ENCODE measurements around the gene TMEM156.

The TMEM156 gene

DNA sequence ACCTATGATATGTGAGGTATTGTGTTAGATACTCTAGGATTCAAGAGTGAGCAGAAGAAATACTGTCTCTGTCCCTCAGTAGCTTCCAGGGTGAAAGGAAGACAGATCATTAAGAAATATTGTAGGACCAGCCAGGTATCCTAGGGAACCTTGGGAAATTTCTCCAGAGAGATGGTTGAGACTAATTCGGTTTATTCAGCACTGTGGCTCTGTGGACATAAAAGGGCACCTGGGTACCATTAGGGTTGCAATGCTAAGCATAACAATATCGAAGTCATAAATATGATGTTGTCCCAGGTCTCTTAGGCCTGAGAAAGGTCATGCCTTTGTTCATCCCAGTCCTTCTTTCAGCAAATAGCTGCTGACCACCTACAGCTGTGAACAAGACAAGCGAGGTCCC is 103.6 kb downstream of the TMEM156 start:
- DNase-seq (ENCODE audit: low read depth) = no peak
- TF ChIP-seq, protein P1, sequence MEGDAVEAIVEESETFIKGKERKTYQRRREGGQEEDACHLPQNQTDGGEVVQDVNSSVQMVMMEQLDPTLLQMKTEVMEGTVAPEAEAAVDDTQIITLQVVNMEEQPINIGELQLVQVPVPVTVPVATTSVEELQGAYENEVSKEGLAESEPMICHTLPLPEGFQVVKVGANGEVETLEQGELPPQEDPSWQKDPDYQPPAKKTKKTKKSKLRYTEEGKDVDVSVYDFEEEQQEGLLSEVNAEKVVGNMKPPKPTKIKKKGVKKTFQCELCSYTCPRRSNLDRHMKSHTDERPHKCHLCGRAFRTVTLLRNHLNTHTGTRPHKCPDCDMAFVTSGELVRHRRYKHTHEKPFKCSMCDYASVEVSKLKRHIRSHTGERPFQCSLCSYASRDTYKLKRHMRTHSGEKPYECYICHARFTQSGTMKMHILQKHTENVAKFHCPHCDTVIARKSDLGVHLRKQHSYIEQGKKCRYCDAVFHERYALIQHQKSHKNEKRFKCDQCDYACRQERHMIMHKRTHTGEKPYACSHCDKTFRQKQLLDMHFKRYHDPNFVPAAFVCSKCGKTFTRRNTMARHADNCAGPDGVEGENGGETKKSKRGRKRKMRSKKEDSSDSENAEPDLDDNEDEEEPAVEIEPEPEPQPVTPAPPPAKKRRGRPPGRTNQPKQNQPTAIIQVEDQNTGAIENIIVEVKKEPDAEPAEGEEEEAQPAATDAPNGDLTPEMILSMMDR (IDR thresholded peaks at IDR 0.05; ENCODE audit: control insufficient read depth, insufficient read depth, low read depth, low read length, missing control alignments) = no peak
- H3K4me3 ChIP-seq (ENCODE audit: control insufficient read depth, low read depth, low read length) = no peak overlapping the region

DNA sequence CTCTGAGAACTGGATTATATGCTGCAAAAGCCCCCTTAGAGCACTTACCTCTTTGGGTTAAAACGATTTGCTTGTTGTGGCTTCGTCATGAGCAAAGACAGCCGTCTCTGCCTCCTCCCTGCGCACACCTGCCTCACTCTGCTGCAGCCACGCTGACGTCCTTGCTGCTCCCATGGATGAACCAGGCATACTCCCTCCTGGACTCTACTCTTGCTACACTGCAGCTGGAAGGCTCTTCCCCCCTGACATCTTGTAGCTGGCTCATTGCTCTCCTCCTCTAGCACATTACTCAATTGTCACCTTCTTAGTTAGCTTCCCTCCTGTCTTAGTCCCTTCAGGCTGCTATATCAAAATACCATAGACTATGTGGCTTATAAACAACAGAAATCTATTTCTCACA is 105.3 kb downstream of the TMEM156 start:
- DNase-seq (ENCODE audit: low read depth) = no peak
- H3K4me3 ChIP-seq (ENCODE audit: control insufficient read depth, low read depth, low read length) = no peak overlapping the region
- TF ChIP-seq, protein P1 (IDR thresholded peaks at IDR 0.05; ENCODE audit: control insufficient read depth, insufficient read depth, low read depth, low read length, missing control alignments) = no peak

DNA sequence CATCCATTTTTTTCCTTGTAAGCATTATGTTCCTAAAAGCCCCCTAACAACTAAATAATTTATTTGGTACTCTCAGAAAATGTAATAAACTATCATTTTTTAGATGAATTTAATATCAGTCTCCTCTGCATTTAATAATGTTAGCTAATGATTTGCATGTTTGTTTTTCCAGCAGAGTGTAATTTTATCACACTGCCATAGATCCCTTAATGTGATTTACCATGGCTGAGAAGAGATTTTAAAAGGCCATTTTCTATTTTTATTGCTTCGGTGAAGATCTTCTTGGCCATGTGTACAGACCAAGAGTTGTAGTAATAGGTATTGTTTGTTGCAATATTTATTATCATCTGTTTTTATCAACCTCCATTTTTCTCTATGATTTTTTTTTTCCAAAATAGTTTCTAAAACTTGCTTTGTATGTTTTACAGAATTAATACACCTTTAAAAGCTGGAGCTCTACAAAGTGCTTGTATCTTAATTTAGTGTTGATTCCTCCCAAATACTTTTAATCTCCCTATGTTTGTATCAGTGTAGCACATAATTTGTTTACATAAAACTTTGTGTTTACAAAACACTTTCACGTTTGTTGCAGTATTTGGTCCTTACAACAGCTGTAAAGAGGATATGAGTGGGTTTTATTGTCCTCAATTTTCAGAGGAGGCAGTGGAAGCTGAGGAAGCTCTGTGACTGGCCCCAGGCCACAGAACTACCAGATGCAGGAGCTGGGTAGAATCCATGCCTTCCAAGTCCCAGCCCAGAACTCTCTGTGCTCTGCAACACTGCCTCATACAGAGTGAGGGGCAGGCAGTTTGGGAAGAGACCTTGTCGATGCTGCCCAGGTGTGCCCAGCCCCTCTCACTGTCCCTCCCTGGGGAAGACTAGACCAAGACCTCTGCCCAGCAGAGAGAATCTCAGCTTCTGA is 106.5 kb downstream of the TMEM156 start:
- no peak for DNase-seq (ENCODE audit: low read depth)
- TF ChIP-seq, protein P1 (IDR thresholded peaks at IDR 0.05; ENCODE audit: control insufficient read depth, insufficient read depth, low read depth, low read length, missing control alignments) = no peak
- H3K4me3 ChIP-seq (ENCODE audit: control insufficient read depth, low read depth, low read length) = no peak overlapping the region

DNA sequence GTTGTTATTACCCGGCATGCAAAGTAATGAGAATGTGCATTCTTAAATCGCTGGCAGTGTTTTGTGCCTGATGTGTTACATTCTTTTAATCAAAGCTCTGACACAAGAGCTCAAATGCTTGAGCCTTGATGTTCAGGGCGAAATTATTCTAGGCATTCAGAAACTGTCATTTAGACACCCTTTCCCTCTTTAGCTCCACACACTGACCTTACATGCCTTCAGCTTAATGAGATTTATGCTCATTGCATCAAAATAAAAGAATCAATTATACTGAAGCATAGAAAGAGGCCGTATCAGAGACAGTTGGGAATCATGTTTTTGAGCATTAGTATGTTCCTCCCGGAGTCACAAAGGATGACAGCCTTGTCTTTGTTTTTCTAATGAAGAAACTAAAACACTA is 107.9 kb downstream of the TMEM156 start:
- no peak overlapping the region for H3K4me3 ChIP-seq (ENCODE audit: control insufficient read depth, low read depth, low read length)
- TF ChIP-seq, protein P1 (IDR thresholded peaks at IDR 0.05; ENCODE audit: control insufficient read depth, insufficient read depth, low read depth, low read length, missing control alignments) = no peak
- DNase-seq (ENCODE audit: low read depth) = no peak

DNA sequence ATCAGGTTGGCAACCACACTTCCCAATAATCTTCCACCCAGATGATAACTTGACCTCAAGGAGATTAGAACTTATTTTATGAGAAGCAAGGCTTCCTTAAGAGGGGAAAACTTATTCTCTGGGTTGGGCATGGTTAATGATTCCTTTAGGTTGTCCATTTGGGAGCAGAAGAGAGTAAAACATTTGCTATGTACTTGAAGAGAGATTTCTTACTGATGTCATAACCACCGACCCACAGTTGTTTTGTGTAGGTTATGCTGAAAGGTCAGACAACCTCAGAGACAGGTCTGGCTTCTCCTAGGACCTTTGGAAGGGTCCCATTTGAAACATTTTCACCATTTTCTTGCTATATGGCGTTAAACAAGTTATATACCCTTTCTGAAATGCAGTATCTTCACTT is 108.5 kb downstream of the TMEM156 start:
- TF ChIP-seq, protein P1 (IDR thresholded peaks at IDR 0.05; ENCODE audit: control insufficient read depth, insufficient read depth, low read depth, low read length, missing control alignments) = no peak
- no peak for DNase-seq (ENCODE audit: low read depth)
- no peak overlapping the region for H3K4me3 ChIP-seq (ENCODE audit: control insufficient read depth, low read depth, low read length)

DNA sequence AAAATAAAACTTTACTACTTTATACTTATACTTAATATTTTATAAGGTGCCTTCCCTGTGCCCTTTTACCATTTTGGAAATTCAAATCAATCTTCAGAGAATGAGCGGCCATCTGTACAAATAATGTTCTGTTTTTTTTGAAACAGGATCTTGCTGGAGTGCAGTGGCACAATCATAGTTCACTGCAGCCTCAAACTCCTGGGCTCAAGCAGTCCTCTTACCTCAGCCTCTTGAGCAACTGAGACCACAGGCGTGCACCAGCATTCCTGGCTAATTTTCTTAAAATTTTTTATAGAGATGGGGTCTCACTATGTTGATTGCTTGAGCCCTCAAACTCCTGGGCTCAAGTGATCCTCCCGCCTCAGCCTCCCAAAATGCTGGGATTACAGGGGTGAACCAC is 111.1 kb downstream of the TMEM156 start:
- DNase-seq (ENCODE audit: low read depth) = no peak
- H3K4me3 ChIP-seq (ENCODE audit: control insufficient read depth, low read depth, low read length) = no peak overlapping the region
- TF ChIP-seq, protein P1 (IDR thresholded peaks at IDR 0.05; ENCODE audit: control insufficient read depth, insufficient read depth, low read depth, low read length, missing control alignments) = no peak
